Skeletal muscle cell (primary cell): ENCODE data around the gene MCEE.

Experiments used
- DNase-seq: peaks from one replicate; pipeline ENCODE4 v3.0.0-alpha.2; 2010; ENCODE audit warnings: low read depth
- H3K4me3 ChIP-seq: 2 replicates; pipeline ENCODE4 v1.5.1; 2011; ENCODE audit warnings: low read depth, mild to moderate bottlenecking, control low read depth, low read length, moderate library complexity

MCEE gene

GRCh38 chr2:71063216-71063615 lies 66.8 kb downstream of the MCEE start:
- no peak overlapping the region for H3K4me3 ChIP-seq
- no peak for DNase-seq

- DNase-seq: no peak
- H3K4me3 ChIP-seq: no peak overlapping the region
These were observed 69.2 kb downstream of the MCEE start for GRCh38 chr2:71060871-71061270.

GRCh38 chr2:71060211-71060610 lies 69.8 kb downstream of the MCEE start:
- DNase-seq: no peak
- no peak overlapping the region for H3K4me3 ChIP-seq
